Transverse colon (tissue), 4 donors: Measurements from ENCODE around the gene SMCO4.

ENCODE experiments used
- EP300 ChIP-seq: sonication (generic); formaldehyde crosslinking; IDR thresholded peaks from one replicate; pipeline ENCODE4 v1.6.1; 2017; ENCODE audit warnings: antibody characterized with exemption, low read depth
- POLR2A ChIP-seq: fragments of 450-650 bp; IDR thresholded peaks from one replicate; pipeline ENCODE4 v1.6.1; 2016; ENCODE audit warnings: antibody characterized with exemption, mild to moderate bottlenecking, moderate library complexity
- POLR2AphosphoS5 ChIP-seq, 3 donors: sonication (generic); formaldehyde crosslinking; IDR thresholded peaks; one replicate each; pipeline ENCODE4 v1.6.1; 2016; ENCODE audit warnings: antibody characterized with exemption in 3 of 3
- TF ChIP-seq, protein P1 (sequence below), 5 experiments: fragments of 200-600 bp in 3 of 5; fragments of 450-650 bp in 2 of 5; sonication (generic) in 3 of 5; IDR thresholded peaks; 1 replicate in 2 of 5; 2 replicates in 3 of 5; pipeline ENCODE4 v1.5.1; 2016 to 2017; ENCODE audit warnings: antibody characterized with exemption in 5 of 5, inconsistent platforms in 3 of 5, mild to moderate bottlenecking in 2 of 5, moderate library complexity in 1 of 5

GRCh38 chr11:93585758-93586157 is 42.6 kb upstream of the SMCO4 start:
- TF ChIP-seq, protein P1, sequence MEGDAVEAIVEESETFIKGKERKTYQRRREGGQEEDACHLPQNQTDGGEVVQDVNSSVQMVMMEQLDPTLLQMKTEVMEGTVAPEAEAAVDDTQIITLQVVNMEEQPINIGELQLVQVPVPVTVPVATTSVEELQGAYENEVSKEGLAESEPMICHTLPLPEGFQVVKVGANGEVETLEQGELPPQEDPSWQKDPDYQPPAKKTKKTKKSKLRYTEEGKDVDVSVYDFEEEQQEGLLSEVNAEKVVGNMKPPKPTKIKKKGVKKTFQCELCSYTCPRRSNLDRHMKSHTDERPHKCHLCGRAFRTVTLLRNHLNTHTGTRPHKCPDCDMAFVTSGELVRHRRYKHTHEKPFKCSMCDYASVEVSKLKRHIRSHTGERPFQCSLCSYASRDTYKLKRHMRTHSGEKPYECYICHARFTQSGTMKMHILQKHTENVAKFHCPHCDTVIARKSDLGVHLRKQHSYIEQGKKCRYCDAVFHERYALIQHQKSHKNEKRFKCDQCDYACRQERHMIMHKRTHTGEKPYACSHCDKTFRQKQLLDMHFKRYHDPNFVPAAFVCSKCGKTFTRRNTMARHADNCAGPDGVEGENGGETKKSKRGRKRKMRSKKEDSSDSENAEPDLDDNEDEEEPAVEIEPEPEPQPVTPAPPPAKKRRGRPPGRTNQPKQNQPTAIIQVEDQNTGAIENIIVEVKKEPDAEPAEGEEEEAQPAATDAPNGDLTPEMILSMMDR (IDR thresholded peaks at IDR 0.05) = no peak
- TF ChIP-seq POLR2AphosphoS5 (IDR thresholded peaks at IDR 0.05) (no peak), POLR2A (no peak), EP300 (no peak)
